Subcutaneous adipose tissue (tissue), 4 donors: ENCODE results near the gene PARN. TPM values are rescaled to one million over a fixed set of nuclear protein-coding genes. Genes with fewer than 3 reads are reported as not detected.

Source experiments
- total RNA-seq, 4 donors: library from RNA; depleted of rRNA; stranded (reverse); fragments of >200 nt; gene quantifications; one replicate each; pipeline ENCODE4 v1.1.0, GENCODE V29; 2016
- TF ChIP-seq, protein P1 (sequence below): fragments of 450-650 bp; IDR thresholded peaks from one replicate; pipeline ENCODE4 v1.5.1; 2016; ENCODE audit warnings: low read depth, mild to moderate bottlenecking, control low read depth, antibody characterized with exemption, moderate library complexity

Gene PARN
- total RNA-seq, 4 donors from 2014 or later, result 37.1 to 46.3 (median 39.9) TPM

- TF ChIP-seq, protein P1, sequence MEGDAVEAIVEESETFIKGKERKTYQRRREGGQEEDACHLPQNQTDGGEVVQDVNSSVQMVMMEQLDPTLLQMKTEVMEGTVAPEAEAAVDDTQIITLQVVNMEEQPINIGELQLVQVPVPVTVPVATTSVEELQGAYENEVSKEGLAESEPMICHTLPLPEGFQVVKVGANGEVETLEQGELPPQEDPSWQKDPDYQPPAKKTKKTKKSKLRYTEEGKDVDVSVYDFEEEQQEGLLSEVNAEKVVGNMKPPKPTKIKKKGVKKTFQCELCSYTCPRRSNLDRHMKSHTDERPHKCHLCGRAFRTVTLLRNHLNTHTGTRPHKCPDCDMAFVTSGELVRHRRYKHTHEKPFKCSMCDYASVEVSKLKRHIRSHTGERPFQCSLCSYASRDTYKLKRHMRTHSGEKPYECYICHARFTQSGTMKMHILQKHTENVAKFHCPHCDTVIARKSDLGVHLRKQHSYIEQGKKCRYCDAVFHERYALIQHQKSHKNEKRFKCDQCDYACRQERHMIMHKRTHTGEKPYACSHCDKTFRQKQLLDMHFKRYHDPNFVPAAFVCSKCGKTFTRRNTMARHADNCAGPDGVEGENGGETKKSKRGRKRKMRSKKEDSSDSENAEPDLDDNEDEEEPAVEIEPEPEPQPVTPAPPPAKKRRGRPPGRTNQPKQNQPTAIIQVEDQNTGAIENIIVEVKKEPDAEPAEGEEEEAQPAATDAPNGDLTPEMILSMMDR, result no peak
These were observed 67.2 kb downstream of the PARN start for GRCh38 chr16:14562691-14563491.

- TF ChIP-seq, protein P1, result no peak
These were observed 69.5 kb downstream of the PARN start for GRCh38 chr16:14560523-14560922.

DNA sequence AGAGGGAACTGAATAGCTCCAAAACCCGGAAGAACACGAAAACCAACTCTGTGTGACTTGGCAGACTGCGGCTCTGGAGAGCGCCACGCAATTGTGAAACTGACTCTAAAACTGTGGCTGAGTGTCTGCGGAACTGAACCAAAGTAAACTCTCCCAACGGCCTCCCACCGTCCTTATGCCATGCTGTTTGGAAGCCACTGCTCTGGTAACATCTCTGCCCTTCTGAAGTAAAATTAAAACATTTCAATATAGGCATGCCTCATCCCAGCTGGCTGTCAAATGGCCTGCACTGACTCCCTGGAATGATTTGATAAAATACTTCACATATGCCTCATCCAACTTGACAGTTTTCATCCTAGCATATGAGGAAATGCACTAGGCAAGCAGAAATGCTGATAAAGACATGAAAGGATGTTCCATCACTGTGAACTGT, 70.2 kb downstream of the PARN start:
- TF ChIP-seq, protein P1, result no peak

DNA sequence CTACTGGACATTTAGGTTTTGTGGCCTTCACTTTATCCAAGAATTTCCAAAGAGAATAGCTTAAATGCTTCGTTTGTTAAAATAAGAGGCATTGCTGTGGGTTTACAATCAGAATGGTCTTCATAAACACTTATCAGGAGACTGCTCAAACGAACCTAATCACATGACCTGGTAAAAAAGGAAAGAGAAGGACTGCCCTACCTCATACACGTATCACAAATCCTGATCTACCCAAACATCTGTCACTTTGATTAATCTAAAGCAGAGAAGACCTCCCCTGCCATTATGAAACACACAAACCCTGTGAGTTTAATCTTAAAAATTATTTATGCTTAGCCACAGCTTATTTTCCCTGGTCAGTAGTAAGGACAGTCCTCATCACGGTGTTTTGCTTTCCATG, 76.6 kb downstream of the PARN start:
- TF ChIP-seq, protein P1, result no peak

DNA sequence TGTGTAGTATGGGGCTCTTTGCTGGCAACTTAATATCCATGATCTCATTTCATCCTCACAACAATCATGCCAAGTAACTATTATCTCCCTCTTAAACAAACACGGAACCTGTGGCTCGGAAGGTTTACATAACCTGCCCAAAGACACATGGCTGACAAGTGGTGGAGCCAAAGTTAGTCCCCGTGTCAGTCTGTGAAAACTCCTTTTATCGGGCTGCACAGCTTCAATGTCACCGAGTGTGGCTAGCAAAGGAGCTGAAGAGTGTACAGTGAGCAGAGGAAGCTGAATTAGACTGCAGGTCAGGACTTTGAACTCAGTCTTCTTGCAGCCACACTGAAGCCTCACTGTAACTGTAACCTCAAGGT, 80.3 kb downstream of the PARN start:
- TF ChIP-seq, protein P1, result no peak

GRCh38 chr16:14548933-14549788, 80.9 kb downstream of the PARN start:
- TF ChIP-seq, protein P1, result no peak

GRCh38 chr16:14545346-14545884, 84.6 kb downstream of the PARN start:
- TF ChIP-seq, protein P1, result no peak
